Body of pancreas (tissue), 4 donors: ENCODE measurements around the gene DIDO1.

ENCODE experiments used
- CTCF ChIP-seq, 7 experiments: fragments of 450-650 bp in 4 of 7; fragments of 200-600 bp in 3 of 7; sonication (generic) in 3 of 7; IDR thresholded peaks; one replicate each; pipeline ENCODE4 v1.5.1; 2016 to 2019; ENCODE audit warnings: antibody characterized with exemption in 7 of 7
- POLR2A ChIP-seq, 3 donors: fragments of 450-650 bp; IDR thresholded peaks; one replicate each; pipeline ENCODE4 v1.6.1; 2016; ENCODE audit warnings: antibody characterized with exemption in 3 of 3, mild to moderate bottlenecking in 2 of 3

GRCh38 chr20:62925420-62926228, 681 bp downstream of the DIDO1 start:
- no peak for TF ChIP-seq CTCF (IDR thresholded peaks at IDR 0.05)
- no peak for TF ChIP-seq POLR2A (IDR thresholded peaks at IDR 0.05)
